ENCODE data around the gene DDX1.
A peak's percentile ranks its signal among the peaks of the same experiment; 100 is the strongest.
"Not testable (repeated sequence)": the region's sequence is repeated elsewhere in the genome, so short reads cannot be mapped to it uniquely, and the experiment has no call there.

The DDX1 gene

GRCh38 chr2:15678909-15679308 is 87.2 kb downstream of the DDX1 start:
- DNase-seq = peak; percentile 5

DNA sequence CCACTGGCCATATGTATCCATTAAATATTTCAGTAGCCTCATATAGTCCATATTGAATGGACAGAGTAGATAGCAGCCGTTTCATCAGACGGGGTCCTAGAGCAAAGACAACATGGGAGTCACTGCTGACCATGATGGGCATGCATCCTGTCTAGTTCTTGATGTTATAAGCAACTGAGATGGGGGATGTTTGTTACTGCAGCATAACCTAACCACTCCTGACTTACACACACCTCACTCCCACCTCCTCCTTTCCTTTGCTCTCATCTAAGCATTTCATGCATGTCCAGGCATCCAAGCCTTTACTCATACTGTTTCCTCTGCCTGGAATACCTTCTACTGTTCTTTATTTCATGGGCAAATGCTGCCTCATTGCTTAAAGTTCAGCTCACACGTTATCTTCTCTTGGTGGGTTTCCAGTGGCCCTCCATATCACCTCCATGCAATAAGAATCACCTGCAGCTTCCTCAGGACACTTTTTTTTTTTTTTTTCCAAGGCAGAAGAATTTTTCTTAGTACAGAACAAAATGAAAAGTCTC is 87.8 kb downstream of the DDX1 start:
- DNase-seq = no peak

DNA sequence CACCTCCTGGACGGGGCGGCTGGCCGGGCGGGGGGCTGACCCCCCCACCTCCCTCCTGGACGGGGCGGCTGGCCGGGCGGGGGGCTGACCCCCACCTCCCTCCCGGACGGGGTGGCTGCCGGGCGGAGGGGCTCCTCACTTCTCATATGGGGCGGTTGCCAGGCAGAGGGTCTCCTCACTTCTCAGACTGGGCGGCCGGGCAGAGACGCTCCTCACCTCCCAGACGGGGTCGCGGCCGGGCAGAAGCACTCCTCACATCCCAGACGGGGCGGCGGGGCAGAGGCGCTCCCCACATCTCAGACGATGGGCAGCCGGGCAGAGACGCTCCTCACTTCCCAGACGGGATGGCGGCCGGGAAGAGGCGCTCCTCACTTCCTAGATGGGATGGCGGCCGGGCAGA is 88.5 kb downstream of the DDX1 start:
- DNase-seq = not testable (repeated sequence)
